Panc1 (cell line): ENCODE data around the gene CAMK2B. TPM values are rescaled to one million over a fixed set of nuclear protein-coding genes. Genes with fewer than 3 reads are reported as not detected.
"Not testable (repeated sequence)": the region's sequence is repeated elsewhere in the genome, so short reads cannot be mapped to it uniquely, and the experiment has no call there.

Source experiments
- ATAC-seq: fragments of 200-7000 bp; cut with Tn5 transposase; 2 replicates; pipeline ENCODE4 v1.9.1; 2020; ENCODE audit warnings: mild to moderate bottlenecking, moderate library complexity
- BruUV-seq: library from RNA; stranded (reverse); fragments of 400-500 nt; replicated peaks from 2 replicates; lab custom pipeline; 2021; lab: Mats Ljungman, UMichigan
- CTCF ChIA-PET: fragments of 300-600 bp; sonication (Branson Sonifier 250); formaldehyde crosslinking; loops from one replicate; lab custom pipeline; 2022; ENCODE audit warnings: antibody characterized with exemption; lab: Charles Lee
- POLR2A ChIA-PET: fragments of 300-600 bp; sonication (Branson Sonifier 250); formaldehyde crosslinking; loops from one replicate; lab custom pipeline; 2022; ENCODE audit warnings: antibody characterized with exemption; lab: Charles Lee
- DNase-seq: peaks from one replicate; pipeline ENCODE4 v3.0.0-alpha.2; 2010; ENCODE audit warnings: low read depth, low spot score
- H3K27ac ChIP-seq: 2 replicates; pipeline ENCODE4 v1.5.1; 2011; ENCODE audit warnings: mild to moderate bottlenecking, low read length, inconsistent platforms
- H3K27me3 ChIP-seq: fragments of 200-500 bp; sonication (Bioruptor generic); 2 replicates; pipeline ENCODE4 v1.6.0; 2014; ENCODE audit warnings: low read length, inconsistent platforms; ENCODE audit not compliant: control insufficient read depth, insufficient read depth
- H3K36me3 ChIP-seq: fragments of 200-500 bp; sonication (Bioruptor generic); 2 replicates; pipeline ENCODE4 v1.5.1; 2014; ENCODE audit warnings: inconsistent platforms, mild to moderate bottlenecking, low read length, moderate library complexity; ENCODE audit not compliant: control insufficient read depth, insufficient read depth
- H3K4me1 ChIP-seq: 2 replicates; pipeline ENCODE4 v1.5.1; 2011; ENCODE audit warnings: inconsistent platforms, mild to moderate bottlenecking, low read length, moderate library complexity; ENCODE audit not compliant: control insufficient read depth, insufficient read depth
- H3K4me3 ChIP-seq, 2 experiments: 2 replicates each; pipeline ENCODE4 v1.5.1; 2011 to 2012; ENCODE audit warnings: low read depth in 2 of 2, low read length in 2 of 2, mild to moderate bottlenecking in 2 of 2, inconsistent platforms in 1 of 2, moderate library complexity in 1 of 2
- H3K9me3 ChIP-seq: fragments of 200-500 bp; sonication (Bioruptor generic); 2 replicates; pipeline ENCODE4 v1.5.1; 2014; ENCODE audit warnings: low read depth, mild to moderate bottlenecking, inconsistent platforms, low read length, moderate library complexity; ENCODE audit not compliant: control insufficient read depth, insufficient read depth
- CTCF ChIP-seq: fragments of 450-650 bp; IDR thresholded peaks from 2 replicates; pipeline ENCODE4 v1.5.1; 2017; ENCODE audit warnings: mild to moderate bottlenecking
- POLR2AphosphoS5 ChIP-seq: IDR thresholded peaks from 2 replicates; pipeline ENCODE4 v1.6.1; 2012; ENCODE audit warnings: mild to moderate bottlenecking, low read depth, low read length, moderate library complexity
- REST ChIP-seq, 2 experiments: IDR thresholded peaks; 2 replicates each; pipeline ENCODE4 v1.6.1; 2011 to 2012; ENCODE audit warnings: low read depth in 2 of 2, control low read depth in 1 of 2, low read length in 1 of 2, mild to moderate bottlenecking in 1 of 2, moderate library complexity in 1 of 2; ENCODE audit not compliant: insufficient read depth in 1 of 2
- SIN3A ChIP-seq: IDR thresholded peaks from 2 replicates; pipeline ENCODE4 v1.6.1; 2012; ENCODE audit warnings: low read depth, mild to moderate bottlenecking, low read length, moderate library complexity, borderline replicate concordance; ENCODE audit not compliant: insufficient read depth
- TCF7L2 ChIP-seq: IDR thresholded peaks from 2 replicates; pipeline ENCODE4 v1.6.1; 2011; ENCODE audit warnings: mild to moderate bottlenecking, low read depth, low read length, inconsistent platforms
- in situ Hi-C: cut with HindIII; loops from 2 replicates; pipeline ENCODE4 v1.10.0; 2016; ENCODE audit warnings: low sequenced_read_pairs, low pct_unique_long_range_greater_than_20kb
- intact Hi-C: fragments of 100-400 bp; cut with micrococcal nuclease; formaldehyde crosslinking; loops from one replicate; pipeline ENCODE4 v1.10.0; 2022; ENCODE audit not compliant: unreplicated experiment
- total RNA-seq: library from RNA; stranded (reverse); gene quantifications from one replicate; pipeline ENCODE4 v1.2.1, GENCODE V29; 2021; ENCODE audit not compliant: unreplicated experiment

The CAMK2B gene
- total RNA-seq, 1 experiment from 2014 or later: 0.26 TPM

- no peaks in the 10 kb centered on the region for H3K36me3 ChIP-seq
- no TSS peak for BruUV-seq
- no peak for TF ChIP-seq CTCF
- TF ChIP-seq SIN3A: no peak
- TF ChIP-seq TCF7L2: no peak
- no peak for TF ChIP-seq REST (IDR thresholded peaks at IDR 0.05; ENCODE audit: insufficient read depth in 1 of 2, low read depth in 2 of 2, low read length in 1 of 2)
- no peak for TF ChIP-seq POLR2AphosphoS5
- DNase-seq (no peak), ATAC-seq (no peak)
- H3K27ac ChIP-seq: no peak overlapping the region
- H3K27me3 ChIP-seq: no peaks in the 10 kb centered on the region
- H3K9me3 ChIP-seq: no peaks in the 10 kb centered on the region
- ChIA-PET POLR2A (no interaction called here), CTCF (no interaction called here)
- in situ Hi-C loops: no loop called here
- H3K4me1 ChIP-seq: no peaks in the 10 kb centered on the region
- H3K4me3 ChIP-seq: no peak overlapping the region
- intact Hi-C loops: no loop called here
Observed at GRCh38 chr7:44175730-44176129, 149.7 kb downstream of the CAMK2B start.

- H3K9me3 ChIP-seq, H3K4me3 ChIP-seq, H3K4me1 ChIP-seq, BruUV-seq, ATAC-seq, POLR2A ChIA-PET, H3K27ac ChIP-seq, CTCF ChIA-PET, in situ Hi-C loops, H3K36me3 ChIP-seq, DNase-seq, H3K27me3 ChIP-seq, intact Hi-C loops: not testable (repeated sequence)
Observed at GRCh38 chr7:44174694-44174948, 150.8 kb downstream of the CAMK2B start.

DNA sequence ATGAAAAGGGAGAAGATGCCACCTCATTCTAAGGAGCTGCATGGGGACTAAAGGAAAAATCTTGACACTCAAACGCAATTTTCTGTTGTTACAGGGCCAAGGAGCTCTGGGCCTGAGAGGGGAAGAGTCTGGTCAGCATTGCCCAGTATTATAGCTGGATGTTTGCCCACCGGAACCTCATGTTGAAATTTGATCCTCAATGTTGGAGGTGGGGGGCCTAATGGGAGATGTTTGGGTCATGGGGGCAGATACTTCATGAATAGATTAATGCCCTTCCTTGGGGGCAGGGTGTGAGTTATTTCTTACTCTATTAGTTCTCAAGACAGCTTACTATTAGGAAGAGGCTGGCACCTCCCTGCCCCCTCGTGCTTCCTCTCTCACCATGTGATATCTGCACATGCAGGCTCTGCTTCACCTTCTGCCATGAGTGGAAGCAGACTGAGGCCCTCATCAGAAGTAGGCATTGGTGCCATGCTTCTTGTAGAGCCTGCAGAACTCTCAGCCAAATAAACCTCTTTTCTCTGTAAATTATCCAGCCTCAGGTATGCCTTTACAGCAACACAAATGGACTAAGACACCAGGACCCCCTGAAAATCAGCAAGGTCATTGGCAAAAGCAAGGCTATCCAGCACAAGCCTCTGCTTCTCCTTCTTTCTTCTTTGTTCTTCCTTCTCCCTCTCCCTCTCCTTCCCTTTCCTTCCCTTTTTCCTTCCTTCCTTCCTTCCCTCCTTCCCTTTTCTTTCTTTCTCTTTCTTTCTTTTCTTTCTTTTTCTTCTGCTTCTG is 151.3 kb downstream of the CAMK2B start:
- BruUV-seq: no TSS peak
- ATAC-seq (no peak), DNase-seq (no peak)
- no peak overlapping the region for H3K27ac ChIP-seq
- H3K9me3 ChIP-seq: no peaks in the 10 kb centered on the region
- in situ Hi-C loops: no loop called here
- ChIA-PET CTCF (no interaction called here), POLR2A (no interaction called here)
- H3K4me1 ChIP-seq: no peaks in the 10 kb centered on the region
- H3K4me3 ChIP-seq: no peak overlapping the region
- H3K27me3 ChIP-seq: no peaks in the 10 kb centered on the region
- no peaks in the 10 kb centered on the region for H3K36me3 ChIP-seq
- intact Hi-C loops: no loop called here
- TF ChIP-seq POLR2AphosphoS5 (no peak), SIN3A (no peak), TCF7L2 (no peak)
